HepG2 (cell line): ENCODE results near the gene MRPL14. TPM values are rescaled to one million over a fixed set of nuclear protein-coding genes. Genes with fewer than 3 reads are reported as not detected.

Source experiments
- CCAR2 ChIP-seq: fragments of 200-400 bp; formaldehyde crosslinking; optimal IDR thresholded peaks from 2 replicates; pipeline ENCODE3; 2018; ENCODE audit warnings: low read depth, mild to moderate bottlenecking, low read length, moderate library complexity
- GMEB2 ChIP-seq: IDR thresholded peaks from 2 replicates; pipeline ENCODE4 v1.6.1; 2016; ENCODE audit warnings: missing biosample characterization, missing genetic modification reagents, low read depth
- HIC2 ChIP-seq: sonication (generic); formaldehyde crosslinking; IDR thresholded peaks from 2 replicates; pipeline ENCODE4 v1.9.0; 2022; ENCODE audit warnings: low read depth, missing genetic modification reagents
- RBAK ChIP-seq: sonication (generic); formaldehyde crosslinking; IDR thresholded peaks from 2 replicates; pipeline ENCODE4 v1.5.1; 2020; ENCODE audit warnings: mild to moderate bottlenecking, missing genetic modification reagents
- SALL1 ChIP-seq: sonication (generic); formaldehyde crosslinking; IDR thresholded peaks from 2 replicates; pipeline ENCODE4 v1.8.0; 2022; ENCODE audit warnings: mild to moderate bottlenecking, missing genetic modification reagents
- SAP130 ChIP-seq: IDR thresholded peaks from 2 replicates; pipeline ENCODE4 v1.6.1; 2016; ENCODE audit warnings: low read depth
- STAG1 ChIP-seq: sonication (generic); formaldehyde crosslinking; IDR thresholded peaks from 2 replicates; pipeline ENCODE4 v1.4.0; 2020; ENCODE audit warnings: missing genetic modification reagents
- TEAD3 ChIP-seq: optimal IDR thresholded peaks from 2 replicates; pipeline ENCODE3; 2016; ENCODE audit warnings: borderline replicate concordance
- ZEB1 ChIP-seq: IDR thresholded peaks from 2 replicates; pipeline ENCODE4 v1.6.1; 2012; ENCODE audit warnings: mild to moderate bottlenecking, low read depth, inconsistent platforms; ENCODE audit not compliant: insufficient replicate concordance
- ZNF891 ChIP-seq: sonication (generic); formaldehyde crosslinking; IDR thresholded peaks from 2 replicates; pipeline ENCODE4 v1.5.0; 2020; ENCODE audit warnings: mild to moderate bottlenecking, missing genetic modification reagents
- ZSCAN25 ChIP-seq: sonication (generic); formaldehyde crosslinking; IDR thresholded peaks from 2 replicates; pipeline ENCODE4 v1.8.0; 2022; ENCODE audit warnings: mild to moderate bottlenecking, missing genetic modification reagents
- polyA plus RNA-seq, 8 experiments: library from polyadenylated mRNA; depleted of rRNA in 3 of 8; stranded (reverse) in 7 of 8; unstranded in 1 of 8; fragments of >200 nt; fragmentation: Illumina TruSeq in 4 of 8; extraction: Trizol in 4 of 8; gene quantifications; 2 replicates each; pipeline versions ENCODE4 v1.2.1 to v1.2.3, GENCODE V29; 2011 to 2016; ENCODE audit warnings: low read depth in 4 of 8, missing spikeins in 1 of 8, mixed read lengths in 1 of 8; ENCODE audit not compliant: insufficient read depth in 1 of 8
- total RNA-seq, 5 experiments: library from RNA; depleted of rRNA; stranded (reverse); fragments of >200 nt; fragmentation: Illumina TruSeq; extraction: Trizol; gene quantifications; 2 replicates each; pipeline ENCODE4 v1.2.3, GENCODE V29; 2016; ENCODE audit warnings: low read depth in 1 of 5
- TF ChIP-seq, protein P1 (sequence below): sonication (generic); formaldehyde crosslinking; IDR thresholded peaks from 2 replicates; pipeline ENCODE4 v1.4.0; 2020; ENCODE audit warnings: mild to moderate bottlenecking, missing genetic modification reagents, borderline replicate concordance
- TF ChIP-seq, protein P2 (sequence below), 2 experiments: sonication (generic) in 1 of 2; formaldehyde crosslinking in 1 of 2; IDR thresholded peaks; 2 replicates each; pipeline versions ENCODE4 v1.4.0 to v1.6.1; 2018 to 2020; ENCODE audit warnings: missing genetic modification reagents in 2 of 2, borderline replicate concordance in 1 of 2, low read depth in 1 of 2, mild to moderate bottlenecking in 1 of 2, missing biosample characterization in 1 of 2
- TF ChIP-seq, protein P3 (sequence below): sonication (generic); formaldehyde crosslinking; IDR thresholded peaks from 2 replicates; pipeline ENCODE4 v1.5.0; 2020; ENCODE audit warnings: missing genetic modification reagents
- TF ChIP-seq, protein P4 (sequence below): sonication (generic); formaldehyde crosslinking; conservative IDR thresholded peaks from 2 replicates; pipeline ENCODE4 v1.8.1; 2023; ENCODE audit warnings: missing genetic modification reagents

MRPL14 gene
- total and polyA plus RNA-seq, 2 of the 13 experiments (the other 11 are each of a cell fraction or from before 2014, with no cell fraction given): 157 to 178 TPM

GRCh38 chr6:44100088-44100550, 27.1 kb downstream of the MRPL14 start (continued):
- TF ChIP-seq ZSCAN25 (0 out of 2 replicates have a peak, but pooled peaks have one; percentile 34), RBAK (CRISPR knock-in tag) (no peak), SAP130 (CRISPR knock-in tag) (peak; percentile 33), GMEB2 (CRISPR knock-in tag) (no peak), SALL1 (CRISPR knock-in tag) (peak; percentile 48; the same call in 1 of the 2 replicates), ZEB1 (no peak), STAG1 (CRISPR knock-in tag) (peak; percentile 80), TEAD3 (CRISPR knock-in tag) (peak; percentile 35), CCAR2 (no peak), ZNF891 (CRISPR knock-in tag) (0 out of 2 replicates have a peak, but pooled peaks have one; percentile 17), HIC2 (no peak)
- TF ChIP-seq, protein P1, sequence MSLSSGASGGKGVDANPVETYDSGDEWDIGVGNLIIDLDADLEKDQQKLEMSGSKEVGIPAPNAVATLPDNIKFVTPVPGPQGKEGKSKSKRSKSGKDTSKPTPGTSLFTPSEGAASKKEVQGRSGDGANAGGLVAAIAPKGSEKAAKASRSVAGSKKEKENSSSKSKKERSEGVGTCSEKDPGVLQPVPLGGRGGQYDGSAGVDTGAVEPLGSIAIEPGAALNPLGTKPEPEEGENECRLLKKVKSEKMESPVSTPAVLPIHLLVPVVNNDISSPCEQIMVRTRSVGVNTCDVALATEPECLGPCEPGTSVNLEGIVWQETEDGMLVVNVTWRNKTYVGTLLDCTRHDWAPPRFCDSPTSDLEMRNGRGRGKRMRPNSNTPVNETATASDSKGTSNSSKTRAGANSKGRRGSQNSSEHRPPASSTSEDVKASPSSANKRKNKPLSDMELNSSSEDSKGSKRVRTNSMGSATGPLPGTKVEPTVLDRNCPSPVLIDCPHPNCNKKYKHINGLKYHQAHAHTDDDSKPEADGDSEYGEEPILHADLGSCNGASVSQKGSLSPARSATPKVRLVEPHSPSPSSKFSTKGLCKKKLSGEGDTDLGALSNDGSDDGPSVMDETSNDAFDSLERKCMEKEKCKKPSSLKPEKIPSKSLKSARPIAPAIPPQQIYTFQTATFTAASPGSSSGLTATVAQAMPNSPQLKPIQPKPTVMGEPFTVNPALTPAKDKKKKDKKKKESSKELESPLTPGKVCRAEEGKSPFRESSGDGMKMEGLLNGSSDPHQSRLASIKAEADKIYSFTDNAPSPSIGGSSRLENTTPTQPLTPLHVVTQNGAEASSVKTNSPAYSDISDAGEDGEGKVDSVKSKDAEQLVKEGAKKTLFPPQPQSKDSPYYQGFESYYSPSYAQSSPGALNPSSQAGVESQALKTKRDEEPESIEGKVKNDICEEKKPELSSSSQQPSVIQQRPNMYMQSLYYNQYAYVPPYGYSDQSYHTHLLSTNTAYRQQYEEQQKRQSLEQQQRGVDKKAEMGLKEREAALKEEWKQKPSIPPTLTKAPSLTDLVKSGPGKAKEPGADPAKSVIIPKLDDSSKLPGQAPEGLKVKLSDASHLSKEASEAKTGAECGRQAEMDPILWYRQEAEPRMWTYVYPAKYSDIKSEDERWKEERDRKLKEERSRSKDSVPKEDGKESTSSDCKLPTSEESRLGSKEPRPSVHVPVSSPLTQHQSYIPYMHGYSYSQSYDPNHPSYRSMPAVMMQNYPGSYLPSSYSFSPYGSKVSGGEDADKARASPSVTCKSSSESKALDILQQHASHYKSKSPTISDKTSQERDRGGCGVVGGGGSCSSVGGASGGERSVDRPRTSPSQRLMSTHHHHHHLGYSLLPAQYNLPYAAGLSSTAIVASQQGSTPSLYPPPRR (CRISPR knock-in tag): peak; percentile 28; the same call in 1 of the 2 replicates
- TF ChIP-seq, protein P2, sequence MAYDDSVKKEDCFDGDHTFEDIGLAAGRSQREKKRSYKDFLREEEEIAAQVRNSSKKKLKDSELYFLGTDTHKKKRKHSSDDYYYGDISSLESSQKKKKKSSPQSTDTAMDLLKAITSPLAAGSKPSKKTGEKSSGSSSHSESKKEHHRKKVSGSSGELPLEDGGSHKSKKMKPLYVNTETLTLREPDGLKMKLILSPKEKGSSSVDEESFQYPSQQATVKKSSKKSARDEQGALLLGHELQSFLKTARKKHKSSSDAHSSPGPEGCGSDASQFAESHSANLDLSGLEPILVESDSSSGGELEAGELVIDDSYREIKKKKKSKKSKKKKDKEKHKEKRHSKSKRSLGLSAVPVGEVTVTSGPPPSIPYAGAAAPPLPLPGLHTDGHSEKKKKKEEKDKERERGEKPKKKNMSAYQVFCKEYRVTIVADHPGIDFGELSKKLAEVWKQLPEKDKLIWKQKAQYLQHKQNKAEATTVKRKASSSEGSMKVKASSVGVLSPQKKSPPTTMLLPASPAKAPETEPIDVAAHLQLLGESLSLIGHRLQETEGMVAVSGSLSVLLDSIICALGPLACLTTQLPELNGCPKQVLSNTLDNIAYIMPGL (CRISPR knock-in tag; IDR thresholded peaks at IDR 0.05; ENCODE audit: borderline replicate concordance in 1 of 2, low read depth in 1 of 2): peak in 1 of 2 experiments; percentile 68; a peak in 2 of 4 replicates
- TF ChIP-seq, protein P3, sequence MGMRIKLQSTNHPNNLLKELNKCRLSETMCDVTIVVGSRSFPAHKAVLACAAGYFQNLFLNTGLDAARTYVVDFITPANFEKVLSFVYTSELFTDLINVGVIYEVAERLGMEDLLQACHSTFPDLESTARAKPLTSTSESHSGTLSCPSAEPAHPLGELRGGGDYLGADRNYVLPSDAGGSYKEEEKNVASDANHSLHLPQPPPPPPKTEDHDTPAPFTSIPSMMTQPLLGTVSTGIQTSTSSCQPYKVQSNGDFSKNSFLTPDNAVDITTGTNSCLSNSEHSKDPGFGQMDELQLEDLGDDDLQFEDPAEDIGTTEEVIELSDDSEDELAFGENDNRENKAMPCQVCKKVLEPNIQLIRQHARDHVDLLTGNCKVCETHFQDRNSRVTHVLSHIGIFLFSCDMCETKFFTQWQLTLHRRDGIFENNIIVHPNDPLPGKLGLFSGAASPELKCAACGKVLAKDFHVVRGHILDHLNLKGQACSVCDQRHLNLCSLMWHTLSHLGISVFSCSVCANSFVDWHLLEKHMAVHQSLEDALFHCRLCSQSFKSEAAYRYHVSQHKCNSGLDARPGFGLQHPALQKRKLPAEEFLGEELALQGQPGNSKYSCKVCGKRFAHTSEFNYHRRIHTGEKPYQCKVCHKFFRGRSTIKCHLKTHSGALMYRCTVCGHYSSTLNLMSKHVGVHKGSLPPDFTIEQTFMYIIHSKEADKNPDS (CRISPR knock-in tag): 0 out of 2 replicates have a peak, but pooled peaks have one; percentile 53
- TF ChIP-seq, protein P4, sequence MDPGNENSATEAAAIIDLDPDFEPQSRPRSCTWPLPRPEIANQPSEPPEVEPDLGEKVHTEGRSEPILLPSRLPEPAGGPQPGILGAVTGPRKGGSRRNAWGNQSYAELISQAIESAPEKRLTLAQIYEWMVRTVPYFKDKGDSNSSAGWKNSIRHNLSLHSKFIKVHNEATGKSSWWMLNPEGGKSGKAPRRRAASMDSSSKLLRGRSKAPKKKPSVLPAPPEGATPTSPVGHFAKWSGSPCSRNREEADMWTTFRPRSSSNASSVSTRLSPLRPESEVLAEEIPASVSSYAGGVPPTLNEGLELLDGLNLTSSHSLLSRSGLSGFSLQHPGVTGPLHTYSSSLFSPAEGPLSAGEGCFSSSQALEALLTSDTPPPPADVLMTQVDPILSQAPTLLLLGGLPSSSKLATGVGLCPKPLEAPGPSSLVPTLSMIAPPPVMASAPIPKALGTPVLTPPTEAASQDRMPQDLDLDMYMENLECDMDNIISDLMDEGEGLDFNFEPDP: no peak
